Amniotic epithelial cell (primary cell): ENCODE measurements around the gene POLR2F.

Experiments
- DNase-seq: peaks from one replicate; pipeline ENCODE4 v3.0.0-alpha.2; 2010; ENCODE audit warnings: low read depth

The POLR2F gene

GRCh38 chr22:37953437-37954179 lies at the start of gene POLR2F, which contains the start of gene C22orf23:
Gene POLR2F (plus strand): TSS chr22:37953699. CDS start chr22:37953788, 89 bp downstream.
Gene C22orf23 (minus strand): TSS chr22:37953601. CDS start chr22:37953149, 452 bp downstream.
- DNase-seq, result peak; percentile 86

DNA sequence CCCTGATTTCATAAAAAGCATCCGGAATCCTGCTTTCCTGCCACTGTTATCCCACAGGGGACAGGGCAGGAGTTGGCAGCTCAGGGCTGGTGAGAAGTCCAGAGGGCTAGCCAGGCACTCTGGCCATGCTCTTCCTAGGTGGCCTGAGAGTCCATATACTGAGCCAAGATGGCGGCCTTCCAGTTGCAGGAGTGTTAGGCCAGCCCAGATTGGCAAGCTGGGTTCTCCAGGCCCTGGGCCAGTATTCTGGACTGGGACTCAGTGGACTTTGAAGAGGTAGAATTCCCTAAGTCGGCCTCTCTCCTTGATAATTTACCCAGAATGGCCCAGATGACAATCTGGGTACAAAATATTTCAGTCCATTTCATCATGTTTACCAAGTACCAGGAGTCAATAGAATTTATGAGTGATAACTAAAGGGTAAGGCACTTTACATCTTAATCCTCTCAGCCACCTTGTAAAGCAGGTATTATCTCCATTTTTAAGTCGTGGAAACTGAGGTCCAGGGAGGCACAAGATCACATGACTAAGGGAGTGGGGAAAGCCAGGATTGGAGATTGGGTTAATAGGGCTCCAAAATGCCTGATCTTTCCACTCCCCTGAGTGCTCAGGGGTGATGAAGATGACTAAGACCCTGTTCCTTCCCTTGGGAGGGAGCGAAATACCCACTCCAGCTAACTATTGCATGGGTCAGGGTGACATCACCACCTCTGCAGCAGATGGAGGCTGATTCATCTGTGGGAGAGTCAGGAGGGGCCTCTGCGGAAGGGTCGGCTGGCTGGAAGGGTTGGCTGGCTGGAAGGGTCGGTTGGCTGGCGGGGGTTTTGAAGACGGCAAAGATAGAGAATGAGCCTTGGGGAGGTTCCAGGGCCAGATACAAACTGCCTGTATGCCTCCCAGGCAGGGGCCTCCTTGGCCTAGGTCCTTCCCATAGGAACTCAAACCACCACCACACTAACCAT lies 48.6 kb upstream of the POLR2F start:
- DNase-seq, result peak; percentile 99

GRCh38 chr22:37905534-37906363 lies 47.8 kb upstream of the POLR2F start, which contains the start of gene MICALL1:
Gene MICALL1 (plus strand): TSS chr22:37906297. CDS start chr22:37906423, 126 bp downstream.
- peak; percentile 70 for DNase-seq

DNA sequence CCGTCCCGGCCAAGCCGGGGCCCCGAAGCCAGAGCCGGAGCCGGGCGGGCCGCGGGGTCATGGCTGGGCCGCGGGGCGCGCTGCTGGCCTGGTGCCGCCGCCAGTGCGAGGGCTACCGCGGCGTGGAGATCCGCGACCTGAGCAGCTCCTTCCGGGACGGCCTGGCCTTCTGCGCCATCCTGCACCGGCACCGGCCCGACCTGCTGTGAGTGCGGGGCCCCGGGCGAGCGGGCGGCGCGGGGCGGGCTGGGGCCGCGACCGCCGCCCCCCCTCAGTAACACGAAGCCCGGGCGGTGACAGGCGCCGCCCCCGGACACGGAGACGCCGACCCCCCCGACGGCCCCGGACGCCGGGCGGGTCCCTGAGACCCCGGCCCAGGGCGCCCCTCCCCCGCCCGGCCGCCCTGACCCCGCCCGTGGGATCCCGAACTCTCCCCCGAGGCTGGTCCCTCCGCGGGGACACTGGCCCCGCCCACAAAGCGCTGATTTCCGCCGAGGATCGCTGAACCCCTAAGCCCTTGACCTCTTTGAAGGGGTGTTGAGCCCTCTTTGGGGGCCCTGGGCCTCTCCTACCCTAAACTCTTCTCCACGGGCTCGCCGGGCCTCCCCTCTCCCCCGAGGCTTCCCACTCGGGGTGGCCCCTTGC lies 47.0 kb upstream of the POLR2F start:
- no peak for DNase-seq

DNA sequence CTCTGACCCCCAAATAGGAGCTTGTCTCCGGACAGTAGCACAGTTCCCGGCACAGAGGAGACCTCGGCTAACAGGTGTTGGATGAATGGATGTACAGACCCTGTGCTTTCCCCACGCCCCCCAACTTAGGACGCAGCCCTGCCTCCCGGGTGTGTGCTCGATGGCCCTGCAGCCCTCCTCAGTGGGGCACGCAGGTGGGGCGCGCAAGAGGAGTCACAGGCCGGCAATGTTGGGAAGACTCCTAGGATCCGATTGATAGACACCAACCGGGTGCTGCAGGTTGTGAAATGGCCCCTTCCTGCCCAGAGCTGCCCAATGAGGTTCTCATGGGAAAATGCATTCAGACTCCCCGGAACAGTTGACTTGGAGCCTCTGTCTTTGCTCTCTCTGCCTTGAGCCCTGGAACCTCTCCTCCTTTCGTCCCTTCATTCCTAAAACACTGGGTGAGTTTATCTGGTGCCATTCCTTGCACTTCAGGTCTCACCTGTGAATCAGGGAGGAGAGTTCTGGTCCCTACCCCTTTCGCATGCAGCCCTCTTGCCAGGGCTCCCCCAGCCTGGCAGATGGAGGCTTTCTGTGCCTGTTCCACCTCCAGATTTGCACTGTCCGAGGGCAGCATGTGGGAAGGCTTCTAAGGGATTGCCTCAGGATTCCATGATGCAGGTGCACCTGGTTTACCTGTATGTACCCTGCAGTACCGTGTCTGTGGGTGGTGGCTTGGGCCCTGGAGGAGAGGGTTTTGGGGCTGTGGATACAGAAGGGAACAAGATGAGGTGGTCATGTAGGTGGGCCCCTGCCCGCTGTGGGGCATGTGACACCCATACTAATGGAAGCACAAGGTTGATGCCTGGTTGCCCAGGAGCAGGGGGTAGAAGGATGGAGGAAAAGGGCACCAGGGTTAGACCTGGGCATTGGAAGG lies 46.2 kb upstream of the POLR2F start:
- peak; percentile 48 for DNase-seq

- no peak for DNase-seq
These were observed 43.7 kb upstream of the POLR2F start for GRCh38 chr22:37909766-37910165.

- DNase-seq, result no peak
These were observed 42.4 kb upstream of the POLR2F start for GRCh38 chr22:37910890-37911672.

DNA sequence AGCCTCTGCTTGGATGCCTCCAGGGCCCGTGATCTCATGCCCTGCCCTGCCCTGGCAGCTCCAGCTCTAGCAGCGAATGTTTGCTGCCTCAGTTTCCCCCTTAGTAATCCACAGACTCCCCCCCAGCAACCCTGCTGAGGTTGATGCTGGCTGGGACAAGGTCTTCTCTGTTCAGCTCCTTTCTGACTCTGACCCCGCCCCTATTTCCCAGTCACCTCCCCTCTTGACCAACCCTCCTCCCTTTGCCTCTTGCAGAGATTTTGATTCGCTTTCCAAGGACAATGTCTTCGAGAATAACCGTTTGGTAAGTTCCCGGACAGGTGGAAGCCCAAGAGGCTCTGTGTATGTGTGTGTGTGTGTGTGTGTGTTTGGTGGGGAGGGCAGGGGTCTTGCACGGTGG lies 41.8 kb upstream of the POLR2F start:
- DNase-seq, result no peak

- no peak for DNase-seq
These were observed 41.3 kb upstream of the POLR2F start for GRCh38 chr22:37912171-37912570.

GRCh38 chr22:37913233-37913721 lies 40.2 kb upstream of the POLR2F start:
- DNase-seq, result no peak

DNA sequence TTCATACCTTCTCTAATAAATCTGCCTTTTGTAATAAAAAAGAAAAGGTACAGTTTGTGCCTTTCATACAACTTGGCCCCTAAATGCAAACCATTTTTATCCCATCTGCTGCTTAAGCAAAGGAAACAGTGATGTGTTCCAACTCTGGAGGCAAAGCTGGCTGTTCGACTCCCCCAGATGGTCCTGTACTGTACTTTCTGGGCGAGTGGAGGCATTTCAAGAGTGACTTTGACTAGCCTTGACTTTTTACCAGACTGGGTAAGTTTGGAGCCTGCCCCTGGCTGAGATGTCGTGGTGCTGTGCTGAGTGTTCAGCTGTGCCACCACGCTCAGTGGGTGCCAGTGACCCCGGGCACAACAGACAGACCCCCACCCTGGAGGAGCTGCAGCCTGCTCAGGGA lies 37.2 kb upstream of the POLR2F start:
- no peak for DNase-seq

- no peak for DNase-seq
These were observed 35.5 kb upstream of the POLR2F start for GRCh38 chr22:37917874-37918548.

DNA sequence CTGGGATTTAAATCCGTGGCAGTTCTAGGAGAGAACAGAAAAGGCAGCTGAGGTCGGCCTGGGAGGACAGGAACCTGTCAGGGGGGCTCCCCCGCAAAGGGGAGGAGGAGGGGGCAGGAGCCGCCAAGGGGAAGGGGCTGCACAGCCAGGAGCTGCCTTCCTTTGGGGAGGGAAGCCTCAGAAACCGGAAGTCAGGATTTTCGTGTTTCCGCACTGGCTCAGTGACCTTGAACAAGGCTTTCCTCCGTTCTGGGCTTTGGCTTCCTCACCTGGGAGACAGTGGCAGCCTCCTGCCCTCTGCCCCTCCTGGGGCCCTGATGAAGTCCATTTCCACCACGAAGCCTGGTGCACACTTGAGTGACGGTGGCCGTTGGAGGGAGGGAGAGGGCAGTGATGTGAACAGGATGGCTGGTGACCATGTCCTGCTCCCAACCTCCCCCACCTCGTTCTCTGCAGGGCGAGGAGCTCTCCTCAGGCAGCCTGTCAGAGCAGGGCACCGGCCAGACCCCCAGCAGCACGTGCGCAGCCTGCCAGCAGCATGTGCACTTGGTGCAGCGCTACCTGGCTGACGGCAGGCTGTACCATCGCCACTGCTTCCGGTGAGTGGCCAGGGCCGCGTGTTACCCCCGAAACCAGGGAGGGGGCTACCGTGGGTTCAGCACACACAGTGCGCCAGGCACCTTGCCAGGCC lies 34.8 kb upstream of the POLR2F start:
- DNase-seq, result no peak

DNA sequence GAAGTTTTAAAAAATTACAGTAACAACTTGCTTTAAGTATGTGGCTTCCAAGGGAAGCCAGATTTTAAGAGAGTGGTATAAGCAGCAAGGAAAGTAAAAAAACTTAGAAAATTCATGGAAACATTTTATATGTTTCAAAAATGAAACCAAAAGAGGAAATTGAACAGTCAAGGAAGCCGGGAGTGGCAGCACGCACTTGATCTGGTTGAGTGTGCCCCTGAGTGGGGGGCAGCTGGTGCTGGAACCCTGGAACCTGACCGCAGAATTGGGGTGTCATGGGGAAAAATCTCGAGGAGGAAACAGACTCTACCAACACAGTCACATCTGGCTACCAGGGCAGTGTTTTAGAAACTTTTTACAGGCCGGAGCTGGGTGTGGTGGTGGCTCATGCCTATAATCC lies 33.4 kb upstream of the POLR2F start:
- no peak for DNase-seq

DNA sequence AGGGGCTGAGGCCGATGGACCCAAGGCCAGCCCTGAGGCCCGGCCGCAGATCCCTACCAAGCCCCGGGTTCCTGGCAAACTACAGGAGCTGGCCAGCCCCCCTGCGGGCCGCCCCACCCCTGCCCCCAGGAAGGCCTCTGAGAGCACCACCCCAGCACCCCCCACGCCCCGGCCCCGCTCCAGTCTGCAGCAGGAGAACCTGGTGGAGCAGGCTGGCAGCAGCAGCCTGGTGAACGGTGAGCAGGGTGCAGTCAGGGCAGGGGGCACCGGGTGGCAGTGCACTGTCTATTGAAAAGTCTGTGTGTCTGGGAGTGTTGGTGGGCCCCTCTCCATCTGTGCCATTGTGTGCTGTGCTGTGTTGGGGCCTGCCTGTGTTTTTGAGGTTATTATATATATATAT lies 31.3 kb upstream of the POLR2F start:
- DNase-seq, result no peak

DNA sequence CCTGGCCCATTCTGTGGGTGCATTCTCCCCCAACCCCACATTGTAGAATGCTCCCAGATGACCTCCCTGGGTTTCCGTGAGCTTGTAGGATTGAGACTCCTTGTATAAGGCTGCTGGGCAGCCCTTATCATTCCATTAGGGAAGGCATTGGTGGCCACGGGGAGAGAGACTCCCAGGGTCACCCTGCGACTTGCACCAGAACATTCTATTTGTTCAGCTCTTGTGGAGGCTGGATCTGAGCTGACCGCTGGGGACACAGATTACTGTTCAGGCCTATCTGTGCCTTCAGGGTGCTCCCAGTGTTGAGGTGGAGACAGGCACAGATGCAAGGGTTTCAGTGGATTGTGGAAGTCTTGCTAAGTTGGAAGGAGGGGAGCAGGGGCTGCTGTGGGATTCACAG lies 29.6 kb upstream of the POLR2F start:
- no peak for DNase-seq

DNA sequence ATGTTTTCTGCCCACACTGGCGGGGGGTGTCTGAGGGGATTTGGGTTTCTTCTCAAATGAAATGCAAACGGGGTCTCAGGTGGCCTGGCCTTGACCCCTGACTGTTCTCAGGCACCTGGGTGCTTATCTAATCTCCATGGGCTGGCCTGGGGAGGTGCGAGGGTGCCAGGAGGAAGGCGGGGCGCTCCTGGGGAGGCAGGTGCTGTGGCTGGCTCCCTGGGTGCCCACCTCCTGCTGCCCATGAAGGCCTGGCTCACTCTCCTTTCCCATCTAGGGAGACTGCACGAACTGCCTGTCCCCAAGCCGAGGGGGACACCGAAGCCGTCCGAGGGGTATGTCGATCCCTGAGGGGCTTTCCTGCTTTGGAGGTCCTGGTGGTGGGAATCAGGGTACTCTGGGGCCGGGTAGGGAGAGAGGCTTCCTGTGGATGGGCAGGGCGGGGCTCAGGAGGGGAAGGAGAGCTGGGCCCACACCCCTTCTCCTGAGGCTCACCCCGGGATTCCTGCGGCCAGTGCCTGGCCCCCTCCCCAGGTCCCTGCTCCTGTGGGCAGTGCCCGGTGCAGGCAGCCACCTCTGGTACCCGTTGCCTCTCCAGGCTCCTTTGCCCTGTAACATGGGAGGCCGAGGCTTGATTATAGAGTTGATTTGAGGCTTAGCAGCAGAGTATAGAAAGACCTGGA lies 29.0 kb upstream of the POLR2F start:
- DNase-seq, result no peak

GRCh38 chr22:37925330-37925729 lies 28.2 kb upstream of the POLR2F start:
- no peak for DNase-seq
